ENCODE measurements around the gene CTSF. TPM values are rescaled to one million over a fixed set of nuclear protein-coding genes. Genes with fewer than 3 reads are reported as not detected.

The CTSF gene
- total and polyA plus RNA-seq, 2 donors (not counting 1 experiment from before 2014, with no cell fraction given) = 16.6 to 20.9 TPM

DNA sequence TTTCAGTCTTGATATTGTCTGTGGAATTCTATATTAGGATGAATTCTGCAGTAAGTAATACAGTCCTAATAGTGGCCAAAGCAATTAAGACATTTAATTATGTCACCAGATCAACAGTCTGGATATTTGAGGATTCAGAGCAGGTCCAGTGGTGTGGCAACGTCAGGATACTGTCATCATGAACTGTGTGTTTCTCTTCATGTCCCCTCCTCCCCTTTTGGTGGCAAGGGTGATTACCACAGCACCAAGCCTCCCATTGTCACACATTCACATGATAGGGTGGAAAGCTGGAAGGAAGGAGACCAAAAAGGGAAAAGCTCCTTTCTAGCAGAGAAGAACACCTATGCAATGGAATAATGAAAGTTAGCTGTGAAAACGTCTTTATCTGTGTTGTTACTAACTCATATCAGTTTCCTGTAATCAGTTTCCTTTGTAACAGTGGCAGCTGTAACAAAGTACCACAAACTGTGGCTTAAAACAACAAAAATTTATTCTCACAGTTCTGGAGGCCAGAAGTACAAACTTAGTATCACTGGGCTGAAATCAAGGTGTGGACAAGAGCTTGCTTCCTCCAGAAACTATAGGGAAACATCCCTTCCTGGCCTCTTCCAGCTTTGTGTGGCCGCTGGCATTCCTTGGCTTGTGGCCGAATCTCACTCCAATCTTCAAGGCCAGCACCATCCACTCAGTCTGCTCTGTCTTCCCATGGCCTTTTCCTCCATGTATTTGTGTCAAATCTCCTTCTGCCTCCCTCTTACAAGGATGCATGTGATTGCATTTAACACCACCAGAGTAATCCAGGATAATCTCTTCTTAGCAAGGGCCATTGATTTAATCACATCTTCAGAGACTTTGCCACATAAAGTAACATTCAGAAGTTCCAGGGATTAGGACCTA is 41.6 kb upstream of the CTSF start:
- H3K4me1 Mint-ChIP-seq = peaks cover 50% of the 10 kb centered on the region
- ChIA-PET CTCF (interaction anchor here (2.0 to 2.6 kb wide), 3 partner anchors 18 to 30 kb away, joined by 6 to 15 read pairs (median 9); partner anchors contain the start of genes CCDC87, CCS and RBM4), POLR2A (interaction anchor here (0.6 to 1.1 kb wide), 5 partner anchors 7 to 192 kb away, joined by 3 to 6 read pairs (median 4); no protein-coding TSS in a partner anchor)
- no peaks in the 10 kb centered on the region for H3K27me3 Mint-ChIP-seq
- H3K9me3 Mint-ChIP-seq (ENCODE audit: insufficient read depth) = no peaks in the 10 kb centered on the region
- TF ChIP-seq EZH2 (IDR thresholded peaks at IDR 0.05; ENCODE audit: borderline replicate concordance, insufficient read depth, low read depth, low read length, poor library complexity, severe bottlenecking) = no peak
- TF ChIP-seq, protein P1, sequence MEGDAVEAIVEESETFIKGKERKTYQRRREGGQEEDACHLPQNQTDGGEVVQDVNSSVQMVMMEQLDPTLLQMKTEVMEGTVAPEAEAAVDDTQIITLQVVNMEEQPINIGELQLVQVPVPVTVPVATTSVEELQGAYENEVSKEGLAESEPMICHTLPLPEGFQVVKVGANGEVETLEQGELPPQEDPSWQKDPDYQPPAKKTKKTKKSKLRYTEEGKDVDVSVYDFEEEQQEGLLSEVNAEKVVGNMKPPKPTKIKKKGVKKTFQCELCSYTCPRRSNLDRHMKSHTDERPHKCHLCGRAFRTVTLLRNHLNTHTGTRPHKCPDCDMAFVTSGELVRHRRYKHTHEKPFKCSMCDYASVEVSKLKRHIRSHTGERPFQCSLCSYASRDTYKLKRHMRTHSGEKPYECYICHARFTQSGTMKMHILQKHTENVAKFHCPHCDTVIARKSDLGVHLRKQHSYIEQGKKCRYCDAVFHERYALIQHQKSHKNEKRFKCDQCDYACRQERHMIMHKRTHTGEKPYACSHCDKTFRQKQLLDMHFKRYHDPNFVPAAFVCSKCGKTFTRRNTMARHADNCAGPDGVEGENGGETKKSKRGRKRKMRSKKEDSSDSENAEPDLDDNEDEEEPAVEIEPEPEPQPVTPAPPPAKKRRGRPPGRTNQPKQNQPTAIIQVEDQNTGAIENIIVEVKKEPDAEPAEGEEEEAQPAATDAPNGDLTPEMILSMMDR (IDR thresholded peaks at IDR 0.05) = no peak
- Histone ChIP-seq H3K4me1 (ENCODE audit: control insufficient read depth in 2 of 2, insufficient read depth in 2 of 2, low read length in 2 of 2) (peaks cover 46 to 60% of the 10 kb centered on the region in 2 donors), H3K9ac (ENCODE audit: low read length) (no peak overlapping the region), H3K79me2 (ENCODE audit: control insufficient read depth, insufficient read depth, low read length) (peaks cover 39% of the 10 kb centered on the region), H3K4me2 (replicated peaks; ENCODE audit: low read depth, low read length, poor library complexity, severe bottlenecking) (peak overlapping the region; percentile 36), H3K27ac (ENCODE audit: low read length in 2 of 2) (peak overlapping the region; percentile 60), H3K9me3 (ENCODE audit: control extremely low read depth in 1 of 3, control insufficient read depth in 2 of 3, insufficient read depth in 1 of 3, low read length in 2 of 3) (peaks cover 0 to 7% (median 0%) of the 10 kb centered on the region in 3 donors), H3K4me3 (ENCODE audit: control extremely low read depth in 1 of 5, extremely low read depth in 1 of 5, insufficient read depth in 1 of 5, low read depth in 2 of 5, low read length in 4 of 5) (peak overlapping the region in 1 of 5 experiments; percentile 14), H4K20me1 (ENCODE audit: control insufficient read depth, insufficient read depth, low read length, poor library complexity, severe bottlenecking) (no peaks in the 10 kb centered on the region), H3K36me3 (replicated peaks in 1 of 2; ENCODE audit: control extremely low read depth in 1 of 2, control insufficient read depth in 1 of 2, extremely low read depth in 1 of 2, insufficient read depth in 2 of 2, low read length in 1 of 2) (peaks cover 0 to 13% of the 10 kb centered on the region in 2 experiments), H3K27me3 (replicated peaks in 1 of 4; ENCODE audit: control extremely low read depth in 1 of 4, control insufficient read depth in 3 of 4, insufficient read depth in 4 of 4, low read length in 3 of 4) (no peaks in the 10 kb centered on the region), H2AFZ (ENCODE audit: insufficient read depth, low read depth, low read length, poor library complexity, severe bottlenecking) (peak overlapping the region; percentile 4)
- ATAC-seq (ENCODE audit: low read depth) = no peak
- no peak for DNase-seq
- peak overlapping the region; percentile 68 for H3K4me3 Mint-ChIP-seq
- H3K27ac Mint-ChIP-seq = peak overlapping the region; percentile 91
- intact Hi-C loops (cut with micrococcal nuclease) = no loop called here
- WGBS (ENCODE audit: insufficient coverage) = 96% methylated on average over 2 of the region's 4 CpGs
